Testis (tissue), 2 donors: Measurements from ENCODE around the gene FUT4.

Experiments used
- POLR2A ChIP-seq: fragments of 450-650 bp; IDR thresholded peaks from one replicate; pipeline ENCODE4 v1.6.1; 2017; ENCODE audit warnings: antibody characterized with exemption, mild to moderate bottlenecking, moderate library complexity
- TF ChIP-seq, protein P1 (sequence below), 3 experiments: fragments of 450-650 bp in 2 of 3; fragments of 200-600 bp in 1 of 3; sonication (generic) in 1 of 3; IDR thresholded peaks; one replicate each; pipeline ENCODE4 v1.5.1; 2016 to 2019; ENCODE audit warnings: antibody characterized with exemption in 3 of 3, mild to moderate bottlenecking in 2 of 3, moderate library complexity in 1 of 3

DNA sequence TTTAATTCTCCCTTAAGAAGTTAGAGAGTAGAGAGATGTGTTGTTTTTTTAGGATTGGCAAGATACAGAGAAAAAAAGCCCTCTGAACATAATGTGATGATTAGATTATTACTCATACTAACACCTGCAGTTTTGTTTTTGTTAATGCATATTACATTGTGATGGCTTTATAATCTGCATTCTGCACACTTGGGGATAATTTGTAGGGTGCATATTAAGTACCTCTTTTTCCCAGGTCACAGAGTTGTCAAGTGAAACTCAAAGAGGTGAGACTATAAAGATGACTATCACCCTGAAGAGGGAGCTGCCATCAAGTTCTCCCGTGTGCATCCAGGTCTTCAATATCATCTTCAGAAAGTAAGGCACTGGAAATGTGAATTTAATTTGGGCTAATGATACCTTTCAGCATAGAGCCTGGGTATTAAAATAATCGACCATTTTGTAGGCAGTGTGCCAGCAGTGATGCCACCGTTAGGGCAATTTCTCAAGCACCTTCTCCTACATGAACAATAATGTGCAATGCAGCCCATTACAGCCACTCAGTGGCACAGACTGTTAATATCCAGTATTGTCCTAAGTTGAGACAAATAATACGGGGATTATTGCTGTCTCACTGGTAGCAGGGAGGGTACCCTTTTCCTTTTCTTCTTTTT lies 39.6 kb downstream of the FUT4 start:
- TF ChIP-seq, protein P1, sequence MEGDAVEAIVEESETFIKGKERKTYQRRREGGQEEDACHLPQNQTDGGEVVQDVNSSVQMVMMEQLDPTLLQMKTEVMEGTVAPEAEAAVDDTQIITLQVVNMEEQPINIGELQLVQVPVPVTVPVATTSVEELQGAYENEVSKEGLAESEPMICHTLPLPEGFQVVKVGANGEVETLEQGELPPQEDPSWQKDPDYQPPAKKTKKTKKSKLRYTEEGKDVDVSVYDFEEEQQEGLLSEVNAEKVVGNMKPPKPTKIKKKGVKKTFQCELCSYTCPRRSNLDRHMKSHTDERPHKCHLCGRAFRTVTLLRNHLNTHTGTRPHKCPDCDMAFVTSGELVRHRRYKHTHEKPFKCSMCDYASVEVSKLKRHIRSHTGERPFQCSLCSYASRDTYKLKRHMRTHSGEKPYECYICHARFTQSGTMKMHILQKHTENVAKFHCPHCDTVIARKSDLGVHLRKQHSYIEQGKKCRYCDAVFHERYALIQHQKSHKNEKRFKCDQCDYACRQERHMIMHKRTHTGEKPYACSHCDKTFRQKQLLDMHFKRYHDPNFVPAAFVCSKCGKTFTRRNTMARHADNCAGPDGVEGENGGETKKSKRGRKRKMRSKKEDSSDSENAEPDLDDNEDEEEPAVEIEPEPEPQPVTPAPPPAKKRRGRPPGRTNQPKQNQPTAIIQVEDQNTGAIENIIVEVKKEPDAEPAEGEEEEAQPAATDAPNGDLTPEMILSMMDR (IDR thresholded peaks at IDR 0.05): no peak
- TF ChIP-seq POLR2A: no peak
